ENCODE measurements around the gene CCDC7. TPM values are rescaled to one million over a fixed set of nuclear protein-coding genes. Genes with fewer than 3 reads are reported as not detected.

Gene CCDC7
- total RNA-seq, 4 donors from 2014 or later = 17.9 to 42.2 (median 27.3) TPM

- ATAC-seq (ENCODE audit: low FRiP score) (peak; percentile 28), DNase-seq (ENCODE audit: low spot score) (no peak)
- TF ChIP-seq CTCF (IDR thresholded peaks at IDR 0.05) = no peak
Observed at GRCh38 chr10:32887481-32887880, 441.5 kb downstream of the CCDC7 start.

DNA sequence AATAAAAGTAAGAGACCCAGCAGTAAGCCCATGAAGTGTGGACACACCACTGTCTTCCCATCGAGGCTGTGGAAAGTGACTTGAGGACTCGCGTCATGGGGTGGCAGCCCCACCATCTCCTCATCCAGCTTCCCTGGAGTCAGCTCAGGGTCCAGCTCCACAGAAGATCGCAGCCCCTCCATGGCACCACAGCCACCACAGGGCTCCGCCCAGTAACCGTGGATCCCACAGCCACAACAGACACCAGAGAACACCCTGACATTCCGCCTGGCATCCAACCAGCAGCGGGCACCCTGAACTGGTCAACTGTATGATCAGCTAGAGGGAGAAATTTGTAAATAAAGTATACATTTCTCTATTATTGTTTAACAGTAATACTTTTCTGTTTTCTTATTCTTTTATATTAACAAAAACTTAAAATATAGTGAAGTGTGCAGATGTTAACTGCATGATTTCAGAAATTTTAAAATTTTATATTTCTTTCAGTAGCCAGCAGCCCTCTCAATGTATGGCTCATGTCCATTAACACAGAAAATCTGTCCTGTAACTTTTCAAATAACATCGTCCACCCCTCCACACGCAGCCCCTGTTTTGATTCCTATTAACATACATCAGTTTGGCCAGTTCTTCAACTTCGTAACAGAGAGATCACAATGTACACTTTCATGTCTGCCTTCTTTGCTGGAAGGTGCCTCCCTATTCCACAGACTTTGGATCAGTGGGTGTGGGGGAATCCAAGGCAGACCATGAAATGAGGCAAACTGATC, 442.4 kb downstream of the CCDC7 start:
- ATAC-seq (ENCODE audit: low FRiP score) = no peak
- TF ChIP-seq CTCF (IDR thresholded peaks at IDR 0.05) = no peak

GRCh38 chr10:32889631-32890212, 443.8 kb downstream of the CCDC7 start:
- ATAC-seq (ENCODE audit: low FRiP score) (no peak), DNase-seq (ENCODE audit: low spot score) (no peak)
- TF ChIP-seq CTCF (IDR thresholded peaks at IDR 0.05) = no peak

More for the DNA sequence above, 442.4 kb downstream of the CCDC7 start:
- no peak for DNase-seq (ENCODE audit: low spot score)

GRCh38 chr10:32890444-32890843, 444.5 kb downstream of the CCDC7 start:
- ATAC-seq (ENCODE audit: low FRiP score) (no peak), DNase-seq (ENCODE audit: low spot score) (no peak)
- TF ChIP-seq CTCF (IDR thresholded peaks at IDR 0.05) = no peak

DNA sequence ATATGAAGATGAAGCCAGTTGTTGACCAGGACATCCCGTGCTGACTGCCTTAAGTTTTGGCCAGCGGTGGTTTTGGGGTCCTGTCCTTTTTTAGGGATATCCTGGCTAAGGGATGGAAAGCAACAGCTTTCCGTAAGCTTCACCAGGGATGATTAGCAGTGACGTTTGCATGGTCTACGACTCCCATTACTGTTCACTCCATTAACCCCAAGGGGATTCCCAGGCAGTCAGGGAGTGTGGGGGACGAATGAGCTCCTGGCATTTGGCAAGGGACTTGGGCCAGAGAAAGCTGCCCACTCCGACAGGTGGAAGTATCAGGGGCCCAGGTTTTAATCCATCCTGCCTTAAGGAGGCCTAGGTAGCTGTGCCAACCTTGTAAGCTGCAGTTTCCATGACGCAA, 445.3 kb downstream of the CCDC7 start:
- ATAC-seq (ENCODE audit: low FRiP score) (no peak), DNase-seq (ENCODE audit: low spot score) (no peak)
- no peak for TF ChIP-seq CTCF (IDR thresholded peaks at IDR 0.05)

- no peak for TF ChIP-seq CTCF (IDR thresholded peaks at IDR 0.05)
- ATAC-seq (ENCODE audit: low FRiP score) (no peak), DNase-seq (ENCODE audit: low spot score) (no peak)
Observed at GRCh38 chr10:32893434-32893833, 447.5 kb downstream of the CCDC7 start.
